ENCODE results near the gene TTC28.

DNA sequence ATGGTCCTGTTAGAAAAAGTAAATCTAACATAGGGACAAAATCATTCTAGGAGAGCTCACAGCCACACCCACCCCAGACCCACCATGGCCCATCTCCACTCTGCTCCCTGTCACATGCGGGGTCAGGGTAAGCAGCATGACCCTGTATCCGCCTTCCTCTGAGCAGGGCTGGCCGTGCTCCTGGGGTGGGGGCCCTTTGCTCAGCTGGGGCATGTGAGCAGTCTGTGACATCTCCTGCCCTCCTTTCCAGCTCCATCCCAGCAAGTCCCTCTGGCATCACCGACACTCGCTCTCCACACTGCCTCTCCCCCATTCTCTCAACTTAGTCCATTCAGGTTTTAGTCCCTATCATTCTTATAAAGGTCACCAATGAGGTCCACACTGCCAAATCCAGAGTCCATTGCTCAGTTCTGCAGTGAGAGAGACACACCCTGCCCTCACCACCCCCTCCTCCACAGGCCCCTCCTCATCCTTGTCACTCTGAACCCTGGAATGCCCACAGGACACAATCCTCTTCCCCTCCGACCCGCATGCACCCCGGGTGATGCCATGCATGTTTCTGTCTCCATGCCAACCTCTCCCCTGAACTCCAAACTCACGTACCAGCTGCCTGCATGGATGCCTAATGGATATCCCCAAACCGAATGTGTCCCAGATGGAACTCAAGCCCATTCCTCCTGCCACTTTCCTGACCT lies 695.5 kb downstream of the TTC28 start:
- no peak for TF ChIP-seq POLR2A (IDR thresholded peaks at IDR 0.05)
- TF ChIP-seq, protein P1, sequence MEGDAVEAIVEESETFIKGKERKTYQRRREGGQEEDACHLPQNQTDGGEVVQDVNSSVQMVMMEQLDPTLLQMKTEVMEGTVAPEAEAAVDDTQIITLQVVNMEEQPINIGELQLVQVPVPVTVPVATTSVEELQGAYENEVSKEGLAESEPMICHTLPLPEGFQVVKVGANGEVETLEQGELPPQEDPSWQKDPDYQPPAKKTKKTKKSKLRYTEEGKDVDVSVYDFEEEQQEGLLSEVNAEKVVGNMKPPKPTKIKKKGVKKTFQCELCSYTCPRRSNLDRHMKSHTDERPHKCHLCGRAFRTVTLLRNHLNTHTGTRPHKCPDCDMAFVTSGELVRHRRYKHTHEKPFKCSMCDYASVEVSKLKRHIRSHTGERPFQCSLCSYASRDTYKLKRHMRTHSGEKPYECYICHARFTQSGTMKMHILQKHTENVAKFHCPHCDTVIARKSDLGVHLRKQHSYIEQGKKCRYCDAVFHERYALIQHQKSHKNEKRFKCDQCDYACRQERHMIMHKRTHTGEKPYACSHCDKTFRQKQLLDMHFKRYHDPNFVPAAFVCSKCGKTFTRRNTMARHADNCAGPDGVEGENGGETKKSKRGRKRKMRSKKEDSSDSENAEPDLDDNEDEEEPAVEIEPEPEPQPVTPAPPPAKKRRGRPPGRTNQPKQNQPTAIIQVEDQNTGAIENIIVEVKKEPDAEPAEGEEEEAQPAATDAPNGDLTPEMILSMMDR (IDR thresholded peaks at IDR 0.05) = no peak

Data from lower leg skin (tissue), 3 donors.